Hepatocyte (in vitro differentiated cells): ENCODE measurements around the gene SGMS2.

ENCODE experiments used
- EZH2phosphoT487 ChIP-seq: fragments of 200-600 bp; sonication (generic); IDR thresholded peaks from one replicate; pipeline ENCODE4 v1.6.1; 2018; ENCODE audit warnings: antibody characterized with exemption, mild to moderate bottlenecking, low read depth, moderate library complexity; ENCODE audit not compliant: unreplicated experiment, severe bottlenecking
- TF ChIP-seq, protein P1 (sequence below): fragments of 200-600 bp; sonication (generic); IDR thresholded peaks from 2 replicates; pipeline ENCODE4 v1.5.1; 2016; ENCODE audit warnings: antibody characterized with exemption, mild to moderate bottlenecking; ENCODE audit not compliant: poor library complexity

DNA sequence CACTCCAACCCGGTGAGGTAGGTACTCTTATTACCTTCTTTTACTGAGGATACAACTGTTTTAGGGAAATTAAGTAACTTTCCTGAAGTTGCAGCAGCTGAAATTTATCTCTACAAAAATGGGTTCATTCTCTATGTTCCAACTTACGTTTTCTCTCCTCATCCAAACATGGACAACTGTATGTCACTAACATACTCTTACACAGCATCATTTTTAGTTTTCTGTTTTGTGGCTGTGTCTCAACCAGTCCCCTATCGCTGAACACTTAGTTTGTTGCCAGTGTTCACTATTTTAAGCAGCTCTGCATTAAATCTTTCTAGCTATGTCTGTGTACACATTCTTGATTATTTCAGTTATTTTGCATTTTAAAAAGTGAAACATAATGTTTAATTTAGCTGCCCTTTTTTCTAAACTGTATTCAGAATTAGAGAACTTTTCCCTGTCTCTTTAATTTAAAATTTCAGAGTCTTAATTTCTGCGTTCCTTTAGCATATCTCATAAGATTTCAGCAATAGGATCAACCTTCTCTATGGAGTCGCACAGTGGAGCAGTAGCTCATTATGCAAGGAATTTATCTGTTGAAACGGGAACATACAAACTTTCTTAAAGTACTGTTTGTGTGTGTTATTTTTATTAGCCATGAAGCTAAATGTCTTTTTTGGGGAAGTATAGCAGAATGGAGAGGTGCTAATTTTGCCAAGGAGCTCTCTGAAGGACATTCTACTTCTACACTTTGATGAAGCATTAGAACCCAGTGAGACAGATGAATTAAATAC lies 3.8 kb downstream of the SGMS2 start:
- TF ChIP-seq, protein P1, sequence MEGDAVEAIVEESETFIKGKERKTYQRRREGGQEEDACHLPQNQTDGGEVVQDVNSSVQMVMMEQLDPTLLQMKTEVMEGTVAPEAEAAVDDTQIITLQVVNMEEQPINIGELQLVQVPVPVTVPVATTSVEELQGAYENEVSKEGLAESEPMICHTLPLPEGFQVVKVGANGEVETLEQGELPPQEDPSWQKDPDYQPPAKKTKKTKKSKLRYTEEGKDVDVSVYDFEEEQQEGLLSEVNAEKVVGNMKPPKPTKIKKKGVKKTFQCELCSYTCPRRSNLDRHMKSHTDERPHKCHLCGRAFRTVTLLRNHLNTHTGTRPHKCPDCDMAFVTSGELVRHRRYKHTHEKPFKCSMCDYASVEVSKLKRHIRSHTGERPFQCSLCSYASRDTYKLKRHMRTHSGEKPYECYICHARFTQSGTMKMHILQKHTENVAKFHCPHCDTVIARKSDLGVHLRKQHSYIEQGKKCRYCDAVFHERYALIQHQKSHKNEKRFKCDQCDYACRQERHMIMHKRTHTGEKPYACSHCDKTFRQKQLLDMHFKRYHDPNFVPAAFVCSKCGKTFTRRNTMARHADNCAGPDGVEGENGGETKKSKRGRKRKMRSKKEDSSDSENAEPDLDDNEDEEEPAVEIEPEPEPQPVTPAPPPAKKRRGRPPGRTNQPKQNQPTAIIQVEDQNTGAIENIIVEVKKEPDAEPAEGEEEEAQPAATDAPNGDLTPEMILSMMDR, result no peak
- no peak for TF ChIP-seq EZH2phosphoT487
